ENCODE measurements around the gene AIPL1. TPM values are rescaled to one million over a fixed set of nuclear protein-coding genes. Genes with fewer than 3 reads are reported as not detected.

Gene AIPL1
- total RNA-seq, 1 donor from 2014 or later: not detected

- no peaks in the 10 kb centered on the region for H3K36me3 ChIP-seq
- H3K27ac ChIP-seq (replicated peaks): peak within 1 kb of the TSS; percentile 41
- H3K4me3 ChIP-seq: peak within 1 kb of the TSS; percentile 72
- intact Hi-C loops (cut with micrococcal nuclease): no loop called here
- peaks cover 16% of the 10 kb centered on the region for H3K4me1 ChIP-seq
- no peaks in the 10 kb centered on the region for H3K9me3 ChIP-seq (replicated peaks)
- H3K27me3 ChIP-seq (ENCODE audit: low read depth): peaks cover 37% of the 10 kb centered on the region
- peak; percentile 96 for DNase-seq
- no peak for TF ChIP-seq CTCF (IDR thresholded peaks at IDR 0.05; ENCODE audit: borderline replicate concordance)
Measured at GRCh38 chr17:6443692-6444570, 9.0 kb upstream of the AIPL1 start, which contains the start of gene PIMREG. Gene PIMREG (plus strand): TSS chr17:6444455. CDS start chr17:6445111, 656 bp downstream.

- Histone ChIP-seq H3K4me3 (no peak overlapping the region), H3K27ac (replicated peaks) (no peak overlapping the region), H3K9me3 (replicated peaks) (no peaks in the 10 kb centered on the region), H3K36me3 (no peaks in the 10 kb centered on the region), H3K27me3 (ENCODE audit: low read depth) (peaks cover 49% of the 10 kb centered on the region), H3K4me1 (peaks cover 16% of the 10 kb centered on the region)
- no peak for DNase-seq
- no peak for TF ChIP-seq CTCF (IDR thresholded peaks at IDR 0.05; ENCODE audit: borderline replicate concordance)
- intact Hi-C loops (cut with micrococcal nuclease): no loop called here
Measured at GRCh38 chr17:6442775-6443174, 7.9 kb upstream of the AIPL1 start.

DNA sequence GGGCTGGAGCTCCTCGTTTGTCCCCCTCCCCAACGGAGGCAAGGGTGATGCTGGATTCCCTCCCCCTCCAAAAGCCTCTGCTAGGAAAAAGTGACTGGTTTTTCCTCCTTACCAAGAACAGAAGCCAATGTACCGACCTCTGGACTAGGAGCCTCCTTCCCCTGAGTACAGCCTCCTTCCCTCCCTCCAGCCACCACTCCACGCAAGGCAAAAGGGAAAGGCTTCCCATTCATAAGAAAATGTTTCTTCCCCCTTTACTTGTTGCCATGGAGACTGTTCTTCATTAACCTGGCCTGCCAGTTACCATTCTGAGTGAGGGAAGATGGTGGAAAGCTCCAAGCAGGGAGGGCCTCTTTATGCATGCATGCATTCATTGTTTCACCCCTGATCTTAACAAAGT lies 5.0 kb upstream of the AIPL1 start:
- Histone ChIP-seq H3K4me1 (peaks cover 16% of the 10 kb centered on the region), H3K36me3 (no peaks in the 10 kb centered on the region), H3K27ac (replicated peaks) (no peak overlapping the region), H3K27me3 (ENCODE audit: low read depth) (peaks cover 77% of the 10 kb centered on the region), H3K9me3 (replicated peaks) (no peaks in the 10 kb centered on the region), H3K4me3 (no peak overlapping the region)
- no peak for DNase-seq
- intact Hi-C loops (cut with micrococcal nuclease): no loop called here
- TF ChIP-seq CTCF (IDR thresholded peaks at IDR 0.05; ENCODE audit: borderline replicate concordance): no peak

DNA sequence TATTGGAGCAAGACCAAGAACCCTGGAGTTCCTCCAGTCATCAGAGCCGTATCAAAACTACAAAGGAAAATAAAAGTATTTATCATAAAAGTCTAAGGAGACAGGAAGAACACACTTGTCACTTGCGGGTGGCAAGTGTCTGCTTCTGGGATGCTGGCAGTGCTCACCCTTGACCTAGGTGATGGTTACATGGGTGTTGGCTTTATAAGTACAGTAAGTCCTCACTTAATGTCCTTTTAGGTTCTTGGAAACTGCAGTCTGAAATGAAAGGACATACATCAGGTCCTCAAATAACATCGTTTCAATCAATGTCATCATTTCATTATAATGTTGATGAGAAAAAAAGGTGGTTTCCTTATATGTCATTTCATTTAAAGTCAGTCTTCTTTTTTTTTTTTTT lies 3.0 kb upstream of the AIPL1 start:
- TF ChIP-seq CTCF (IDR thresholded peaks at IDR 0.05; ENCODE audit: borderline replicate concordance): no peak
- Histone ChIP-seq H3K27ac (replicated peaks) (no peak overlapping the region), H3K4me3 (no peak overlapping the region), H3K36me3 (no peaks in the 10 kb centered on the region), H3K9me3 (replicated peaks) (no peaks in the 10 kb centered on the region), H3K27me3 (ENCODE audit: low read depth) (peaks cover 84% of the 10 kb centered on the region), H3K4me1 (no peaks in the 10 kb centered on the region)
- DNase-seq: no peak
- intact Hi-C loops (cut with micrococcal nuclease): no loop called here

- Histone ChIP-seq H3K4me1 (no peaks in the 10 kb centered on the region), H3K9me3 (replicated peaks) (no peaks in the 10 kb centered on the region), H3K27me3 (ENCODE audit: low read depth) (peaks cover 82% of the 10 kb centered on the region), H3K27ac (replicated peaks) (no peak overlapping the region), H3K36me3 (no peaks in the 10 kb centered on the region), H3K4me3 (no peak overlapping the region)
- no peak for TF ChIP-seq CTCF (IDR thresholded peaks at IDR 0.05; ENCODE audit: borderline replicate concordance)
- intact Hi-C loops (cut with micrococcal nuclease): no loop called here
- no peak for DNase-seq
Measured at GRCh38 chr17:6437466-6437865, 2.5 kb upstream of the AIPL1 start.
